Subcutaneous adipose tissue (tissue), 4 donors: ENCODE results near the gene XPR1. TPM values are rescaled to one million over a fixed set of nuclear protein-coding genes. Genes with fewer than 3 reads are reported as not detected.

Source experiments
- CTCF ChIP-seq: fragments of 450-650 bp; IDR thresholded peaks from one replicate; pipeline ENCODE4 v1.5.1; 2016; ENCODE audit warnings: low read depth, mild to moderate bottlenecking, control low read depth, antibody characterized with exemption, moderate library complexity
- small RNA-seq: library from RNA; depleted of rRNA; stranded (forward); fragments of <200 nt; gene quantifications from one replicate; pipeline ENCODE3, GENCODE V24; 2016
- total RNA-seq, 4 donors: library from RNA; depleted of rRNA; stranded (reverse); fragments of >200 nt; gene quantifications; one replicate each; pipeline ENCODE4 v1.1.0, GENCODE V29; 2016

The XPR1 gene
- total RNA-seq, 4 donors from 2014 or later: 15.0 to 40.6 (median 20.7) TPM

GRCh38 chr1:180937624-180938225, 305.9 kb downstream of the XPR1 start:
- TF ChIP-seq CTCF: no peak

GRCh38 chr1:180939073-180939710, 307.4 kb downstream of the XPR1 start:
- no peak for TF ChIP-seq CTCF

- no peak for TF ChIP-seq CTCF
Observed at GRCh38 chr1:180939711-180940103, 307.9 kb downstream of the XPR1 start.

Small RNAs within 50 kb of the gene (small RNA-seq; reads per million reads assigned to genes)
- not detected for gene RF00026

Other genes starting within 250 kb of the XPR1 start
- gene ACBD6, start 129.4 kb upstream of the XPR1 start, total RNA-seq: 10 to 100 TPM; 26.4 to 34.6 (median 31.5) TPM
- gene OVAAL, start 73.1 kb upstream of the XPR1 start, total RNA-seq: not detected